Astrocyte (in vitro differentiated cells and primary cell): ENCODE results near the gene ANKRD12. TPM values are rescaled to one million over a fixed set of nuclear protein-coding genes. Genes with fewer than 3 reads are reported as not detected.
A peak's percentile ranks its signal among the peaks of the same experiment; 100 is the strongest.
"Not testable (repeated sequence)": the region's sequence is repeated elsewhere in the genome, so short reads cannot be mapped to it uniquely, and the experiment has no call there.

Source experiments
- DNase-seq: peaks from one replicate; pipeline ENCODE4 v3.0.0-alpha.2; 2010; ENCODE audit warnings: low read depth
- FAIRE-seq: peaks from 2 replicates; lab custom pipeline; 2011; peaks lifted over from hg19 to GRCh38; lab: Jason Lieb, UNC
- H2AFZ ChIP-seq: 2 replicates; pipeline ENCODE4 v1.6.0; 2012; ENCODE audit warnings: low read depth, low read length, inconsistent platforms
- H3K27ac ChIP-seq: 2 replicates; pipeline ENCODE4 v1.5.1; 2011; ENCODE audit warnings: low read depth, low read length, inconsistent platforms
- H3K27me3 ChIP-seq: 2 replicates; pipeline ENCODE4 v1.6.0; 2011; ENCODE audit warnings: low read length, inconsistent platforms; ENCODE audit not compliant: insufficient read depth
- H3K36me3 ChIP-seq: 2 replicates; pipeline ENCODE4 v1.5.1; 2011; ENCODE audit warnings: low read length, inconsistent platforms; ENCODE audit not compliant: insufficient read depth
- H3K4me1 ChIP-seq: 2 replicates; pipeline ENCODE4 v1.5.1; 2011; ENCODE audit warnings: low read length, inconsistent platforms; ENCODE audit not compliant: insufficient read depth
- H3K4me2 ChIP-seq: 2 replicates; pipeline ENCODE4 v1.6.0; 2012; ENCODE audit warnings: low read length, inconsistent platforms
- H3K4me3 ChIP-seq: 2 replicates; pipeline ENCODE4 v1.5.1; 2011; ENCODE audit warnings: low read depth, mild to moderate bottlenecking, low read length, inconsistent platforms; ENCODE audit not compliant: insufficient read depth
- H3K79me2 ChIP-seq: 2 replicates; pipeline ENCODE4 v1.6.0; 2012; ENCODE audit warnings: mild to moderate bottlenecking, low read length, inconsistent platforms; ENCODE audit not compliant: insufficient read depth
- H3K9ac ChIP-seq: 2 replicates; pipeline ENCODE4 v1.6.0; 2012; ENCODE audit warnings: mild to moderate bottlenecking, low read length, inconsistent platforms
- H3K9me3 ChIP-seq: 2 replicates; pipeline ENCODE4 v1.5.1; 2012; ENCODE audit warnings: low read depth, mild to moderate bottlenecking, low read length, inconsistent platforms; ENCODE audit not compliant: insufficient read depth
- H4K20me1 ChIP-seq: 2 replicates; pipeline ENCODE4 v1.6.0; 2012; ENCODE audit warnings: low read length, inconsistent platforms; ENCODE audit not compliant: insufficient read depth
- H3K27ac Mint-ChIP-seq: one replicate; pipeline ENCODE4 v1.8.0; 2021; ENCODE audit warnings: mild to moderate bottlenecking, mixed read lengths; ENCODE audit not compliant: unreplicated experiment
- H3K27me3 Mint-ChIP-seq: one replicate; pipeline ENCODE4 v1.8.0; 2021; ENCODE audit warnings: low read depth, mixed read lengths; ENCODE audit not compliant: unreplicated experiment
- H3K36me3 Mint-ChIP-seq: one replicate; pipeline ENCODE4 v1.8.0; 2021; ENCODE audit warnings: low read depth, mixed read lengths; ENCODE audit not compliant: unreplicated experiment
- H3K4me1 Mint-ChIP-seq: one replicate; pipeline ENCODE4 v1.8.0; 2021; ENCODE audit warnings: low read depth, mixed read lengths; ENCODE audit not compliant: unreplicated experiment
- H3K4me3 Mint-ChIP-seq: one replicate; pipeline ENCODE4 v1.8.0; 2021; ENCODE audit warnings: mild to moderate bottlenecking, moderate library complexity, mixed read lengths; ENCODE audit not compliant: unreplicated experiment
- H3K9me3 Mint-ChIP-seq: one replicate; pipeline ENCODE4 v1.8.0; 2021; ENCODE audit warnings: mild to moderate bottlenecking, mixed read lengths; ENCODE audit not compliant: unreplicated experiment
- CTCF ChIP-seq: IDR thresholded peaks from 2 replicates; pipeline ENCODE4 v1.5.1; 2011; ENCODE audit warnings: low read depth, mild to moderate bottlenecking, inconsistent platforms, low read length, moderate library complexity; ENCODE audit not compliant: insufficient read depth
- EZH2 ChIP-seq: IDR thresholded peaks from 2 replicates; pipeline ENCODE4 v1.6.1; 2012; ENCODE audit warnings: mild to moderate bottlenecking, low read length, inconsistent platforms; ENCODE audit not compliant: insufficient read depth
- total RNA-seq: library from RNA; stranded (reverse); gene quantifications from 2 replicates; pipeline ENCODE4 v1.2.1, GENCODE V29; 2021

ANKRD12 gene
- total RNA-seq, 1 donor from 2014 or later, result 24.4 TPM

- Histone ChIP-seq H3K4me1 (peaks cover 23% of the 10 kb centered on the region), H3K9ac (no peak overlapping the region), H3K79me2 (no peaks in the 10 kb centered on the region), H4K20me1 (no peaks in the 10 kb centered on the region), H3K4me3 (no peak overlapping the region), H3K36me3 (no peaks in the 10 kb centered on the region), H3K4me2 (no peak overlapping the region), H3K9me3 (no peaks in the 10 kb centered on the region), H3K27ac (no peak overlapping the region), H3K27me3 (no peaks in the 10 kb centered on the region), H2AFZ (no peak overlapping the region)
- DNase-seq (no peak), FAIRE-seq (no peak)
- no peak overlapping the region for H3K27ac Mint-ChIP-seq
- H3K4me1 Mint-ChIP-seq, result peaks cover 10% of the 10 kb centered on the region
- no peaks in the 10 kb centered on the region for H3K27me3 Mint-ChIP-seq
- TF ChIP-seq CTCF (no peak), EZH2 (no peak)
- H3K4me3 Mint-ChIP-seq, result no peak overlapping the region
- H3K36me3 Mint-ChIP-seq, result no peaks in the 10 kb centered on the region
- H3K9me3 Mint-ChIP-seq, result no peaks in the 10 kb centered on the region
These were observed 45.5 kb upstream of the ANKRD12 start for GRCh38 chr18:9091066-9091476.

GRCh38 chr18:9092665-9093064 lies 43.9 kb upstream of the ANKRD12 start:
- Histone ChIP-seq H3K27me3 (no peaks in the 10 kb centered on the region), H2AFZ (no peak overlapping the region), H3K9ac (no peak overlapping the region), H3K9me3 (no peaks in the 10 kb centered on the region), H3K79me2 (no peaks in the 10 kb centered on the region), H3K36me3 (no peaks in the 10 kb centered on the region), H3K4me3 (no peak overlapping the region), H3K4me2 (peak overlapping the region; percentile 21), H3K4me1 (peaks cover 23% of the 10 kb centered on the region), H3K27ac (no peak overlapping the region), H4K20me1 (no peaks in the 10 kb centered on the region)
- Mint-ChIP-seq H3K4me3 (no peak overlapping the region), H3K9me3 (peaks cover 1% of the 10 kb centered on the region), H3K27ac (no peak overlapping the region), H3K27me3 (no peaks in the 10 kb centered on the region), H3K36me3 (no peaks in the 10 kb centered on the region), H3K4me1 (peaks cover 10% of the 10 kb centered on the region)
- FAIRE-seq (no peak), DNase-seq (no peak)
- no peak for TF ChIP-seq CTCF
- TF ChIP-seq EZH2, result no peak

- not testable (repeated sequence) for H4K20me1 ChIP-seq, H3K4me3 ChIP-seq, H3K9me3 ChIP-seq, FAIRE-seq, DNase-seq, H3K79me2 ChIP-seq, H3K27ac Mint-ChIP-seq, H3K4me1 Mint-ChIP-seq, H3K4me3 Mint-ChIP-seq, H3K9me3 Mint-ChIP-seq, H2AFZ ChIP-seq, H3K36me3 Mint-ChIP-seq, H3K27ac ChIP-seq, H3K36me3 ChIP-seq, H3K9ac ChIP-seq, H3K4me2 ChIP-seq, H3K27me3 ChIP-seq, H3K27me3 Mint-ChIP-seq
- peaks cover 23% of the 10 kb centered on the region for H3K4me1 ChIP-seq
These were observed 43.5 kb upstream of the ANKRD12 start for GRCh38 chr18:9093109-9093508.
